ENCODE measurements around the gene FUCA1. TPM values are rescaled to one million over a fixed set of nuclear protein-coding genes. Genes with fewer than 3 reads are reported as not detected.

The FUCA1 gene
- total RNA-seq, 1 experiment from 2014 or later: 30.9 TPM

DNA sequence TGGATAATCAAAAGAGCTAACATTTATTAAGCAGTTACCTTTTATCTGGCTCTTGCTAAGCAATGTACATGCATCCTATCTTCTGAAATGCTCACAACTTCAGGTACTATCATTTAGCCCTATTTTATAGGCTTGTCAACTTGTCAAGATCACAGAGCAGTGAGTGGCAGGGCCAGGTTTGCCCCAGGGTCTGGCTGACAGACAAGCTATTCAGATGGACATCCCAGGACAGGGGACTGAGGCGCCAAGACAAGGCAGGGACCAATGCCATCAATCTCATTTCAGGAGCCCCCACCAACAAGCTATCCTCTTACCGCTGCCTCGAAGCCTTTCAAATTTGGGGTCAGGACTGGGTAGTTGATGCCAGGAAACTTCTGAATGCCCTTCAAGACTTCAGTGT lies 51.7 kb downstream of the FUCA1 start:
- TF ChIP-seq, protein P1, sequence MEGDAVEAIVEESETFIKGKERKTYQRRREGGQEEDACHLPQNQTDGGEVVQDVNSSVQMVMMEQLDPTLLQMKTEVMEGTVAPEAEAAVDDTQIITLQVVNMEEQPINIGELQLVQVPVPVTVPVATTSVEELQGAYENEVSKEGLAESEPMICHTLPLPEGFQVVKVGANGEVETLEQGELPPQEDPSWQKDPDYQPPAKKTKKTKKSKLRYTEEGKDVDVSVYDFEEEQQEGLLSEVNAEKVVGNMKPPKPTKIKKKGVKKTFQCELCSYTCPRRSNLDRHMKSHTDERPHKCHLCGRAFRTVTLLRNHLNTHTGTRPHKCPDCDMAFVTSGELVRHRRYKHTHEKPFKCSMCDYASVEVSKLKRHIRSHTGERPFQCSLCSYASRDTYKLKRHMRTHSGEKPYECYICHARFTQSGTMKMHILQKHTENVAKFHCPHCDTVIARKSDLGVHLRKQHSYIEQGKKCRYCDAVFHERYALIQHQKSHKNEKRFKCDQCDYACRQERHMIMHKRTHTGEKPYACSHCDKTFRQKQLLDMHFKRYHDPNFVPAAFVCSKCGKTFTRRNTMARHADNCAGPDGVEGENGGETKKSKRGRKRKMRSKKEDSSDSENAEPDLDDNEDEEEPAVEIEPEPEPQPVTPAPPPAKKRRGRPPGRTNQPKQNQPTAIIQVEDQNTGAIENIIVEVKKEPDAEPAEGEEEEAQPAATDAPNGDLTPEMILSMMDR (conservative IDR thresholded peaks at IDR 0.05): no peak
- TF ChIP-seq EZH2 (IDR thresholded peaks at IDR 0.05; ENCODE audit: low read depth): no peak
- Histone ChIP-seq H3K4me2 (no peak overlapping the region), H3K27me3 (ENCODE audit: insufficient read depth, low read depth) (no peaks in the 10 kb centered on the region), H3K9me3 (ENCODE audit: insufficient read depth, low read depth) (no peaks in the 10 kb centered on the region), H3K4me3 (no peak overlapping the region), H2AFZ (no peak overlapping the region), H3F3A (ENCODE audit: insufficient read depth, low read depth) (no peaks in the 10 kb centered on the region), H3K9me2 (ENCODE audit: insufficient read depth) (no peaks in the 10 kb centered on the region), H3K36me3 (ENCODE audit: low read depth) (no peaks in the 10 kb centered on the region), H3K4me1 (replicated peaks; ENCODE audit: insufficient read depth) (no peaks in the 10 kb centered on the region), H3K27ac (no peak overlapping the region), H3K79me2 (ENCODE audit: low read depth) (no peaks in the 10 kb centered on the region), H4K20me1 (ENCODE audit: insufficient read depth) (no peaks in the 10 kb centered on the region)
- no TSS peak for BruUV-seq (replicated peaks)
- DNase-seq: no peak
- intact Hi-C loops (cut with micrococcal nuclease; ENCODE audit: unreplicated experiment): no loop called here
- POLR2A ChIA-PET (ENCODE audit: unreplicated experiment): no interaction called here
- CTCF ChIA-PET: no interaction called here

DNA sequence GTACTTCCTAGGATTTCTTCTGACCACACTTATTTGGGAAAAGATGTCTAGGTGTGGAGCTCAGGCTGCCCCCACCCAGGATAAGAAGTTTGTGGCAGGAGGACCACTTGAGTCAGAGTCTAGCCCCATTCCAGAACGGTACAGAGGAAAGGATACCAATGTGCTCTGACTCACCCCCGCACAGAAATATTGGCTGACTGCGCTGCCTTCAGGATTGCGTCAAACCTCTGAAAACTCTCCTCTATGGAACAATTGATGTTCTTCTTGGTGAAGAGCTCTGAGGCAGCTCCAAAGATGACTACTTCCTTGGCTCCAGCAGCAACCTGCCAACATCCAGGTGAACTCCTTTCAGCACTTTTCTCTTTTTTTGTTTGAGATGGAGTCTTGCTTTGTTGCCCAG lies 54.1 kb downstream of the FUCA1 start:
- no peaks in the 10 kb centered on the region for H4K20me1 ChIP-seq (ENCODE audit: insufficient read depth)
- H3F3A ChIP-seq (ENCODE audit: insufficient read depth, low read depth): no peaks in the 10 kb centered on the region; the same call in 1 of the 2 replicates
- intact Hi-C loops (cut with micrococcal nuclease; ENCODE audit: unreplicated experiment): no loop called here
- TF ChIP-seq, protein P1 (conservative IDR thresholded peaks at IDR 0.05): no peak
- TF ChIP-seq EZH2 (IDR thresholded peaks at IDR 0.05; ENCODE audit: low read depth): no peak
- no peak overlapping the region for H3K4me2 ChIP-seq
- POLR2A ChIA-PET (ENCODE audit: unreplicated experiment): no interaction called here
- H3K4me1 ChIP-seq (replicated peaks; ENCODE audit: insufficient read depth): no peaks in the 10 kb centered on the region
- no peak for DNase-seq
- no TSS peak for BruUV-seq (replicated peaks)
- no peaks in the 10 kb centered on the region for H3K36me3 ChIP-seq (ENCODE audit: low read depth)
- CTCF ChIA-PET: interaction anchor here (0.6 kb wide), 1 partner anchor 267 kb away, joined by 3 read pairs; no protein-coding TSS in a partner anchor
- H3K4me3 ChIP-seq: no peak overlapping the region
- H3K79me2 ChIP-seq (ENCODE audit: low read depth): no peaks in the 10 kb centered on the region
- H2AFZ ChIP-seq: no peak overlapping the region
- no peaks in the 10 kb centered on the region for H3K9me3 ChIP-seq (ENCODE audit: insufficient read depth, low read depth)
- H3K9me2 ChIP-seq (ENCODE audit: insufficient read depth): no peaks in the 10 kb centered on the region
- H3K27ac ChIP-seq: no peak overlapping the region
- no peaks in the 10 kb centered on the region for H3K27me3 ChIP-seq (ENCODE audit: insufficient read depth, low read depth)

DNA sequence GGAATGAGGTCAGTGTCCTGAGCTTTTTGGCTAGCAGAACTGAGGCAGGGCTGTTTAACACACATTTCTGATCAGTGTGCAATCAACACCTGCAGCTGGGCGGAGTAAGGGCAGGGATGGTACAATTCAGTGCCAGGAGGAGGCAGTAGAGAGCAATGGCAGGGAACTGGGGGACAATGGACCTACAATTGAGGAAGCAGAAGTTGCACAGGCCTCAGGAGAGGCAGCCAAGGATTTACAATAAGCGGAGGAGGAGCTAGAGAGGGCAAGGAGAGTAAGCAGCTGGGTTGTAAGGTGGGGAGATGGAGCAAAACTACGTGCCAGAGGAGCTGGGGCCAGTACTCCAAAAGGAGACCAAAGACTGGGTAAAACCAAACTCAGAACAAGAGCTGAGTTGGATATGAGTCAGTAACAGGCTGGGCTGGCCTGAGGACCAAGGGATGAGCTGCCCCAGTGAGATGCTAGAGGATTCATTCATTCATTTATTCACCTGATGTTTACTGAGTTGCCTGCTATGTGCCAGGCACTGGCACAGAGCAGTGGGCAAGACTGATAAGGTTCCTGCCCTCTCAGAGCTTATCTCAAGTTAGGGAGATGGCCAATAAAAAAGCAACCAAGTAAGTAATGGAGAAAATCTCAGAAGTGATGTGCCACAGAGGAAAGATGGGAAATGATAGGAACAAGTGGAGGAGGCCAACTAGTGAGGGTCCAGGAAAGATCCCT lies 57.1 kb downstream of the FUCA1 start:
- BruUV-seq (replicated peaks): no TSS peak

More for the DNA sequence above, 57.1 kb downstream of the FUCA1 start:
- Histone ChIP-seq H3K9me2 (ENCODE audit: insufficient read depth) (no peaks in the 10 kb centered on the region), H3K4me1 (replicated peaks; ENCODE audit: insufficient read depth) (no peaks in the 10 kb centered on the region), H3K4me2 (no peak overlapping the region), H2AFZ (no peak overlapping the region), H3K79me2 (ENCODE audit: low read depth) (no peaks in the 10 kb centered on the region), H3K27me3 (ENCODE audit: insufficient read depth, low read depth) (no peaks in the 10 kb centered on the region), H3F3A (ENCODE audit: insufficient read depth, low read depth) (no peaks in the 10 kb centered on the region; the same call in 1 of the 2 replicates), H3K36me3 (ENCODE audit: low read depth) (no peaks in the 10 kb centered on the region), H4K20me1 (ENCODE audit: insufficient read depth) (no peaks in the 10 kb centered on the region), H3K4me3 (no peak overlapping the region), H3K9me3 (ENCODE audit: insufficient read depth, low read depth) (no peaks in the 10 kb centered on the region), H3K27ac (no peak overlapping the region)
- CTCF ChIA-PET: interaction anchor here (1.0 to 1.7 kb wide), 4 partner anchors 9 to 59 kb away, joined by 3 to 6 read pairs (median 4); partner anchors contain the start of gene FUCA1
- TF ChIP-seq, protein P1 (conservative IDR thresholded peaks at IDR 0.05): peak; percentile 63
- TF ChIP-seq EZH2 (IDR thresholded peaks at IDR 0.05; ENCODE audit: low read depth): no peak
- POLR2A ChIA-PET (ENCODE audit: unreplicated experiment): interaction anchor here (0.7 kb wide), 1 partner anchor 110 kb away, joined by 3 read pairs; no protein-coding TSS in a partner anchor
- intact Hi-C loops (cut with micrococcal nuclease; ENCODE audit: unreplicated experiment): no loop called here
- DNase-seq: no peak

Measured in PC-9 (cell line).